Thymus (tissue), 11 donors: ENCODE data around the gene C12orf43. TPM values are rescaled to one million over a fixed set of nuclear protein-coding genes. Genes with fewer than 3 reads are reported as not detected.

Experiments used
- DNase-seq, 9 donors: peaks; one replicate each; pipeline ENCODE4 v3.0.0-alpha.2; 2013; ENCODE audit warnings: low spot score in 9 of 9, low read depth in 6 of 9, missing footprints in 1 of 9
- H3K27ac ChIP-seq, 2 donors: one replicate each; pipeline ENCODE4 v1.5.1; 2013; ENCODE audit warnings: control low read depth in 1 of 2, low read depth in 1 of 2, low read length in 1 of 2, mild to moderate bottlenecking in 1 of 2, moderate library complexity in 1 of 2
- H3K27me3 ChIP-seq, 2 donors: one replicate each; pipeline ENCODE4 v1.5.1; 2013; ENCODE audit warnings: low read length in 1 of 2; ENCODE audit not compliant: control insufficient read depth in 2 of 2, insufficient read depth in 1 of 2
- H3K36me3 ChIP-seq, 2 donors: one replicate each; pipeline ENCODE4 v1.5.1; 2013; ENCODE audit warnings: low read length in 1 of 2, mild to moderate bottlenecking in 1 of 2, moderate library complexity in 1 of 2; ENCODE audit not compliant: control insufficient read depth in 2 of 2, insufficient read depth in 2 of 2
- H3K4me1 ChIP-seq, 2 donors: one replicate each; pipeline ENCODE4 v1.5.1; 2013; ENCODE audit warnings: low read length in 2 of 2; ENCODE audit not compliant: control insufficient read depth in 2 of 2, insufficient read depth in 2 of 2
- H3K4me3 ChIP-seq, 2 donors: one replicate each; pipeline ENCODE4 v1.5.1; 2013; ENCODE audit warnings: low read length in 2 of 2, control low read depth in 1 of 2, mild to moderate bottlenecking in 1 of 2
- H3K9me3 ChIP-seq, 2 donors: one replicate each; pipeline ENCODE4 v1.5.1; 2013; ENCODE audit warnings: low read length in 1 of 2, mild to moderate bottlenecking in 1 of 2; ENCODE audit not compliant: control insufficient read depth in 2 of 2, insufficient read depth in 1 of 2
- WGBS: extraction: QIAGEN DNeasy Blood & Tissue Kit; methylation state at CpG from one replicate; pipeline ENCODE4 v1.1.7; 2013; 5-methylcytosine and 5-hydroxymethylcytosine counted together
- polyA plus RNA-seq: library from polyadenylated mRNA; stranded (reverse); fragments of 200-250 nt; gene quantifications from one replicate; pipeline ENCODE4 v1.2.3, GENCODE V29; 2013
- total RNA-seq: library from RNA; stranded (reverse); fragments of 120-200 nt; gene quantifications from one replicate; pipeline ENCODE4 v1.2.4, GENCODE V29; 2013
- donor health status: healthy.

C12orf43 gene
- total and polyA plus RNA-seq, 2 donors = 10.1 to 10.3 TPM

DNA sequence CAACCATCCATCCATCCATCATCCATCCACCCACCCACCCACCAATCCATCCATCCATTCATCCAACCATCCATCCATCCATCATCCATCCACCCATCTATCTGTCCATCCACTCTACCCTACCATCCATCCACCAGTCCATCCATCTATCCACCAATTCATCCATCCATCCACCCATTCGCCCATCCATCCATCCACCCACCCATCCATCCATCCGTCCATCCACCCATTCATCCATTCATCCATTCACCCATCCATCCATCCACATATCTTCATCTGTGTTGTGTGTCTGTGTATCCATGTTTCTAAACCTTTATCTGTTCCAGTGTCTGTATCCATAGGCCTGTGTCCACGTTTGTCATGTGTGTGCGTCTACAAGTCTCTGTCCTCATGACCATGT lies 28.1 kb downstream of the C12orf43 start:
- 95% methylated on average over 4 of the region's 4 CpGs for WGBS

DNA sequence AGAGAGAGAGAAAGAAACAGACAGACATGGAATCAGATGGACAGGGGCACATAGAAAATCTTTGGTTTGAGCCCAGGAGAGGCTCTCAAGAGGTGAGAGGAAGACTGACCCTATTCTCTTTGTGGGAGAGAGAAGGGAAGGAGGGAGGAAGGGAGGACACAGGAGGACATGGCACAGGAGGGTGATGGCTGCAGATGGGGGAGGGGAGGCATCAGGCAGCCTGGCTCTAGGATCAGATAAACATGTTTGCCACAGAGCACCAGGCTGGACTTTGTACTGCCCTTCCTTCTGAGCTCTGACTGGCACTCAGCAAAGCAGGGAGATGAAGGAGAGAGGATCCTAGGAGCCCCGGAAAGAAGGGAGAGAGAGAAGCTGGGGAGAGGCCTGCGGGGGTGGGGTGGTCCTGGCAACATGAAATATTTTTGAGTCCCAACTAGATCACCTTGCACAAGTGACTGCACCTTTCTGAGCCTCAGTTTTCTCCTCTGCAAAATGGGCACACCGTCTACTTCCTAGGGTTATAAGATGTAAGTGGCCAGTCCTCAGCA lies 31.9 kb downstream of the C12orf43 start:
- 89% methylated on average over 3 of the region's 3 CpGs for WGBS
- H3K9me3 ChIP-seq = peaks cover 0 to 2% of the 10 kb centered on the region in 2 donors
- H3K27ac ChIP-seq = no peak overlapping the region
- no peak overlapping the region for H3K4me3 ChIP-seq
- no peak for DNase-seq
- no peaks in the 10 kb centered on the region for H3K36me3 ChIP-seq
- H3K27me3 ChIP-seq = no peaks in the 10 kb centered on the region
- H3K4me1 ChIP-seq = no peaks in the 10 kb centered on the region

More for the DNA sequence above, 28.1 kb downstream of the C12orf43 start:
- no peak overlapping the region for H3K27ac ChIP-seq
- no peaks in the 10 kb centered on the region for H3K9me3 ChIP-seq
- no peaks in the 10 kb centered on the region for H3K4me1 ChIP-seq
- DNase-seq = no peak
- H3K36me3 ChIP-seq = no peaks in the 10 kb centered on the region
- no peaks in the 10 kb centered on the region for H3K27me3 ChIP-seq
- H3K4me3 ChIP-seq = no peak overlapping the region

DNA sequence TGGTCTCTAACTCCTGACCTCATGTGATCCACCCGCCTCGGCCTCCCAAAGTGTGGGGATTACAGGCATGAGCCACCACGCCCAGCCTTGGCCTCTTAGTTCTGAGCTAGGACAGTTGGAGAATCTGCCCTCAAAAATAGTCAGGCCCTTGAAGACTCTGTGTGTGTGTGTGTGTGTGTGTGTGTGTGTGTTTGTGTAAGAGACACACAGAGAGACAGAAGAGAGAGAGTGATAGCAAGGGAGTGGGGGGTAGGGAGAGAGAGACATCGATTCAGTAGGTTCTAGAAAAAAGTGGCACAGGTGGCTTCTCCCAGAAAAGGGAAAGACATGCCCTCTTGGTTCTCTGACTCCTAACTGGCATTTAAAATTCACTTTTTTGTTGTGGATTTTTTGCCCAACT lies 32.5 kb downstream of the C12orf43 start:
- DNase-seq = no peak
- Histone ChIP-seq H3K36me3 (no peaks in the 10 kb centered on the region), H3K27ac (no peak overlapping the region), H3K4me1 (no peaks in the 10 kb centered on the region), H3K9me3 (peaks cover 0 to 2% of the 10 kb centered on the region in 2 donors), H3K27me3 (no peaks in the 10 kb centered on the region), H3K4me3 (no peak overlapping the region)
- 92% methylated on average over 4 of the region's 4 CpGs for WGBS

DNA sequence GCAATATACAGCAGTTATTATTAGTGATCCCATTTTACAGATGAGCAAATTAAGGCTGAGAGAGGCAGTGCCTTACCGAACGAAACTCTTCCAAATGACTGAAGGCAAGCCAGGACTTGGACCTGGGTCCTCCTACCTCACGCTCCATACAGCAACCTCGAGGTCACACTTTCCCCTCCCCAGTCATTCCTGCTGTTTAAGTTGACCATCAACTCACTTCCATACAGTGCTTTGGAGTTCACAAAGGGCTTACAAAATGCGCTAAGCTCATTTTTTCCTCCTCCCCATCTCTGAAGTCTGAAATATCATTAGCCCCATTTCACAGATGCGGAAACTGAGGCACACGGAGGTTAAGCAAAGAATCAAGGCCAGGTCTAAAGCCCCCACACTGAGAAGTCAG lies 33.6 kb downstream of the C12orf43 start:
- WGBS = 87% methylated on average over 7 of the region's 7 CpGs
- Histone ChIP-seq H3K27ac (no peak overlapping the region), H3K4me1 (no peaks in the 10 kb centered on the region)

DNA sequence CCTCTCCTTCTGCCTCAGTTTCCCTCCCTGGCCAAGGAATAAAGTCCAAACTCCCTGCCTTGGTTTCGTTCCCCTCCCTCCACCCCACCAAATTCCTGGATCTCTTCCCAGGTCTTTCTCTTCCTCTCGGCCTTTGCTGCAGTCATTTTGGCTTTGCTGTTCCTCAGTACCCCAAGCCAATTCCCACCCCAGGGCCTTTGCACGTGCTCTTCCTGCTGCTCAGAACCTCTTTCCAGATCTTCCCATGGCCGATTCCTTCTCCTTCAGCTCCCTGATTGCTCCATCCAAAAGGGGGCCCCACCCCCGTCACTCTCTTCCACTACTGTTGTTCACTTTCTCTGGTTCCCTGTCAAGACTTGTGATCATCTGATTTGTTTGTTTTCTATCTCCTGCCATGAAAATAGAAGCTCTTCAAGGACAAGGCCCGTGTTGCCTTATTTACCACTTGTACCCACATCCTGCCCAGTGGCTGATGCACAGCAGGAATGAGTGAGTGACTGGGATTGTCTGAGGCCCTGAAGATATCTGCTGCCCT lies 34.8 kb downstream of the C12orf43 start:
- H3K27ac ChIP-seq = no peak overlapping the region
- 91% methylated on average over 6 of the region's 6 CpGs for WGBS
- no peak for DNase-seq

More for the DNA sequence above, 33.6 kb downstream of the C12orf43 start:
- no peak overlapping the region for H3K4me3 ChIP-seq
- DNase-seq = no peak
- H3K9me3 ChIP-seq = peaks cover 0 to 2% of the 10 kb centered on the region in 2 donors
- no peaks in the 10 kb centered on the region for H3K36me3 ChIP-seq
- H3K27me3 ChIP-seq = no peaks in the 10 kb centered on the region

DNA sequence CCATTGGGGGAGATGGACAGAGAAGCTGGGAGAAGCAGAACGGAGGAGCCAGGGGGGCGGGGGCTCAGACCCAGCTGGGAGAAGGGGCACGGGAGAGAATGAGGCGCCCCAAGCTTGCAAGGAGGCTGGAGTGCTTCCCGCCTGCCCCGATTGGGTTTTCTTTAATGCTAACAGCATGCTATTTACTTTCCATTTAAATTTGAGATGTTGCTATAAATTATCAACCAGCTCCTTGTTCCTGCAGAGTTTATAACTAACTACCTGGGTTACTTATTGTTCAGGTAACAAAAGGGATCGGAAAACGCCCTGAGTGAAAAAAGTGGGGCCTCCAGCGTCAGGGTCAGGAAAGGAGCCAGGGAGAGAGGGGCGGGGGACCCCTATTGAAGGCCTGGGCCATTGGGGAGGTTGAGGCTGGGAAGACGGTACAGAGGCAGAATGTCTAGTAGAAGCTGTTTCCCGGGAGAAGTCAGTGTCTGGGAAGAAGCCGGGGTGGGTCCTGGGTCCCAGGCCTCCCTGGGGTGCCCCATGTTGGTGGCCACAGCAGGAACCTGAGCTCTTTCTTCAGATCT lies 35.4 kb downstream of the C12orf43 start:
- H3K9me3 ChIP-seq = peaks cover 0 to 2% of the 10 kb centered on the region in 2 donors
- DNase-seq = no peak
- no peak overlapping the region for H3K4me3 ChIP-seq
- no peaks in the 10 kb centered on the region for H3K4me1 ChIP-seq
- no peaks in the 10 kb centered on the region for H3K27me3 ChIP-seq
- WGBS = 92% methylated on average over 13 of the region's 13 CpGs
- no peak overlapping the region for H3K27ac ChIP-seq
- no peaks in the 10 kb centered on the region for H3K36me3 ChIP-seq

More for the DNA sequence above, 34.8 kb downstream of the C12orf43 start:
- H3K27me3 ChIP-seq = no peaks in the 10 kb centered on the region
- H3K36me3 ChIP-seq = no peaks in the 10 kb centered on the region
- H3K4me1 ChIP-seq = no peaks in the 10 kb centered on the region
- H3K4me3 ChIP-seq = no peak overlapping the region
- H3K9me3 ChIP-seq = peaks cover 0 to 2% of the 10 kb centered on the region in 2 donors

DNA sequence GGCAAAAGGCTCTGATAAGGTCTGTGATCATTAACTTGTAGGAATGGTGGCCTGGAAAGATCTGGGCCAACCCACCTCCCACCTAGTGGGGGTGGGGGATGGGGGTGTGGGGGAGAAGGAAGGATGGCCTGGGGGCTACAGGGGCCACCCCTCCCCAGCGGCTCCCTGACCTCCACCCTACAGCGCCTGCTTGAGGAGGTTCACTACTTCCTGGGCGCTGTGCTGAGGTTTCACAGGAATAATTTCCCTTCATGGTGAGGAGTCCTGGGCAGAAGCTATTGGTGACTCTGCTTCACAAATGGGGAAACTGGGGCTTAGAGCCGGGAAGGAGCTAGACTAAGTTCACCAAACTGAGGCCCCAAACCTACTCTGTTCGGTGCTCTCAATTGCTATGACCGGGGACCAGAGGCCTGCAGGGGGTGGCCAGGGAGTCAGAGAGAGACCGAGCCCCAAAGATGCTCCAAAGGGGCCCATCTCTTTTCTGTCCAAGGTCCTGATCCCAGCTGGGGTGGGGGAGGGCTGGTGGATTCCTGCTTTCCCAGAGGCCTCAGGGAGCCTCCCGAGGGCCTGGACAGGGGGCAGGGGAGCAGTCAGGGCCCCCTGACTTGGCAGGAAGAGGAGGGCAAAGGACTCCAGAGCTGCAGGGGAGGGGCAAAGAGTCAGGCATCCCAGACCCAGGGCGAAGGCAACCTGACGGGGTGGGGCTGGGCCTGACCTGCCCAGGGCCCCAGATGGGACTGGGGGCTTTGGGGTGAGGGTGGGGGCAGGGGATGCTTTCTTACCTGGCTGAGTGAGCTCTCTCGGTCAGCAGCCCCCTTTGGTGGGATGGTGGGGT lies 36.2 kb downstream of the C12orf43 start:
- Histone ChIP-seq H3K36me3 (no peaks in the 10 kb centered on the region), H3K9me3 (peaks cover 0 to 2% of the 10 kb centered on the region in 2 donors), H3K4me1 (no peaks in the 10 kb centered on the region), H3K27me3 (no peaks in the 10 kb centered on the region), H3K27ac (no peak overlapping the region), H3K4me3 (no peak overlapping the region)
- 90% methylated on average over 11 of the region's 11 CpGs for WGBS
- DNase-seq = no peak

DNA sequence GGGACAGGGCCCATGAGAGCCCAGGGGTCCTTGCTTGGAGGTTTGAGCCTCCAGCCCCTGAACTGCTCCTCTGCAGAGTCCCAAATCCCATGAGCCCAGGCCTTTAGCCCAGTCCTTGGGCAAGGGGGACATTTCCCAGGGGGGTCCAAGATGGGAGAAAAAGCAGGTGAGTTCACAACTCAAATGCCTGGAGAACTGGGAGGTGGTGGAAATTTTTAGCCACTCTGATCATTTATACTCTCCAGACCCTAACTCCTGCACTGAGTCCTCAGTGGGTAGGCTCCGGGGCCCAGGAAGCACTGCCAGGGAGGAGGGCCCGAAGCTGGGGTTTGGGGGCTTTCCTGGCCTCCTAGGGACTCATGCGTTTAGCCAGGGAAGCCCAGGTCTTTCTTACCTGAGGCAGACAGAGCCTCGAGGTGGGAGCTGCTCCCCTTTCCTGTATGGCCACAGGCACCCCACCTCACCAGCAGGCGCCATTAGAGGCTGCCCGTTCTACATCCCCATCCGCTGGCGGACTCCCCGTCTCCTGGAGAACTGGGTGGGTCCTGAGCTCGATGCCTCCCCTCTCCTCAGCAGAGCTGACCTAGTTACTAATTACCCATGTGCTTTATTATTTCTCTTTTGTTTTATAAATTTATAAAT lies 36.9 kb downstream of the C12orf43 start:
- Histone ChIP-seq H3K27me3 (no peaks in the 10 kb centered on the region), H3K4me1 (no peaks in the 10 kb centered on the region), H3K27ac (no peak overlapping the region), H3K9me3 (peaks cover 0 to 2% of the 10 kb centered on the region in 2 donors), H3K4me3 (no peak overlapping the region), H3K36me3 (no peaks in the 10 kb centered on the region)
- DNase-seq = no peak
- 96% methylated on average over 10 of the region's 10 CpGs for WGBS
